ENCODE results near the gene PEPD.

Gene PEPD

GRCh38 chr19:33373453-33374235 is 147.9 kb downstream of the PEPD start, which contains the start of gene CEBPG:
Gene CEBPG, plus strand, starts transcription at chr19:33373709. Its CDS starts 5,531 bp downstream, at chr19:33379240.
- TF ChIP-seq CTCF (IDR thresholded peaks at IDR 0.05) (peak; percentile 42), ZFX (IDR thresholded peaks at IDR 0.05; ENCODE audit: borderline replicate concordance) (no peak)
- H3K27ac ChIP-seq, result peak within 1 kb of the TSS; percentile 97

- no peak for TF ChIP-seq CTCF (IDR thresholded peaks at IDR 0.05)
- TF ChIP-seq ZFX (IDR thresholded peaks at IDR 0.05; ENCODE audit: borderline replicate concordance), result no peak
- no peak overlapping the region for H3K27ac ChIP-seq
These were observed 150.8 kb downstream of the PEPD start for GRCh38 chr19:33370783-33371182.

GRCh38 chr19:33368074-33368864 is 153.3 kb downstream of the PEPD start:
- H3K27ac ChIP-seq, result no peak overlapping the region
- TF ChIP-seq ZFX (IDR thresholded peaks at IDR 0.05; ENCODE audit: borderline replicate concordance) (no peak), CTCF (IDR thresholded peaks at IDR 0.05) (no peak)

- no peak overlapping the region for H3K27ac ChIP-seq
- no peak for TF ChIP-seq CTCF (IDR thresholded peaks at IDR 0.05)
- TF ChIP-seq ZFX (IDR thresholded peaks at IDR 0.05; ENCODE audit: borderline replicate concordance), result no peak
These were observed 154.7 kb downstream of the PEPD start for GRCh38 chr19:33366897-33367296.

- TF ChIP-seq CTCF (IDR thresholded peaks at IDR 0.05) (no peak), ZFX (IDR thresholded peaks at IDR 0.05; ENCODE audit: borderline replicate concordance) (no peak)
- H3K27ac ChIP-seq, result no peak overlapping the region
These were observed 155.5 kb downstream of the PEPD start for GRCh38 chr19:33366127-33366526.

GRCh38 chr19:33365691-33366090 is 155.9 kb downstream of the PEPD start:
- TF ChIP-seq CTCF (IDR thresholded peaks at IDR 0.05) (no peak), ZFX (IDR thresholded peaks at IDR 0.05; ENCODE audit: borderline replicate concordance) (no peak)
- H3K27ac ChIP-seq, result no peak overlapping the region

GRCh38 chr19:33363476-33363875 is 158.1 kb downstream of the PEPD start:
- no peak overlapping the region for H3K27ac ChIP-seq
- TF ChIP-seq CTCF (IDR thresholded peaks at IDR 0.05), result no peak
- TF ChIP-seq ZFX (IDR thresholded peaks at IDR 0.05; ENCODE audit: borderline replicate concordance), result no peak
